GM12874 (cell line): ENCODE data around the gene PLA2G1B.

ENCODE experiments used
- CTCF ChIP-seq: IDR thresholded peaks from 2 replicates; pipeline ENCODE4 v1.5.1; 2011; ENCODE audit warnings: low read depth, mild to moderate bottlenecking, control low read depth, low read length, moderate library complexity; ENCODE audit not compliant: insufficient read depth

The PLA2G1B gene

GRCh38 chr12:120346031-120346430, 18.5 kb upstream of the PLA2G1B start:
- TF ChIP-seq CTCF = no peak

DNA sequence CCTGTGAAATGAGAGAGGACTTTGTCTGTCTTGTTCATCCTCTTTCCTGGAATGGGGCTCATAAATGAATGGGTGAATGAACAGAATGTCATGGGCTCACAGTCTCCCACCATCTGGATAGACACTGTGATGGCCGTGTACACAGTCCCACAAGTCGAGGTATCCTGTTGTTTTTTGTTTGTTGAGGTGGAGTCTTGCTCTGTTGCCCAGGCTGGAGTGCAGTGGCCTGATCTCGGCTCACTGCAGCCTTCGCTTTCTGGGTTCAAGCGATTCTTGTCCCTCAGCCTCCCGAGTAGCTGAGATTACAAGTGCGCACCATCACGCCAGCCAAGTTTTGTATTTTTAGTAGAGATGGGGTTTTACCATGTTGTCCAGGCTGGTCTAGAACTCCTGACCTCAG, 16.1 kb upstream of the PLA2G1B start:
- TF ChIP-seq CTCF = no peak

DNA sequence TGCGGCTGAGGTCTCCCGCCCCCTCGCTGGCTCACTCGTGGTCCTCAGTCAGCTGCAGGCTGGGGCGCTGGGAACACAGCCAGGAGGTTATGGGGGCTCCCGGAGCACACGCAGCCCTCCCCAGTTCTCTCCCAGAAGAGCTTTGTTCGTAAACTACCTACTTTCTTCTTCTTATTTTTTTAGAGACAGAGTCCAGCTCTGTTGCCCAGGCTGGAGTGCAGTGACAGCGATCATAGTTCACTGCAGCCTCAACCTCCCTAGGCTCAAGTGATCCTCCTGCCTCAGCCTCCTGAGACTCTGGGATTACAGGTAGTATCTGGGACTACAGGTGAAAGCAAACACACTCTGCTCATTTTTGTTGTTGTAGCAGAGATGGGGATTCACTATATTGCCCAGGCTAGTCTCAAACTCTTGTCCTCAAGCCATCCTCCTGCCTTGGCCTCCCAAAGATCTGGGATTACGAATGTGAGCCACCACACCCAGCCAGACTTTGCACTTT, 15.5 kb upstream of the PLA2G1B start:
- TF ChIP-seq CTCF = no peak

GRCh38 chr12:120342175-120343038, 14.8 kb upstream of the PLA2G1B start:
- TF ChIP-seq CTCF = no peak

DNA sequence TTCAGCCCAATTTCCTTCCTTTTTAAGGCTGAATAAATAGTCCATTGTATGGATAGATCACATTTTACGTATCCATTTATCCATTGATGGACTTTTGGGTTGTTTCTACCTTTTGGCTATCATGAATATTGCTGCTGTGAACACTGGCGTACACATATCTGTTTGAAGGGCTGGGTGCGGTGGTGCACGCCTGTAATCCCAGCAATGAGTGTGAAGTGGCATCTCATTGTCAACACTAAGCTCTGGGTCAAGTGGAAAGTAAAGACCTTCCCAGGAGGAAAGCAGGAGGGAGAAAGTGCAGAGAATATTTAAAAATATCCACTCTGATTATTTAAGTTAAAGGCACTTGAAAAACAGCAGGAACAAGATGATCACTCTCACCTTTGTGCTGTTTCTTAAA, 11.7 kb upstream of the PLA2G1B start:
- TF ChIP-seq CTCF = no peak

DNA sequence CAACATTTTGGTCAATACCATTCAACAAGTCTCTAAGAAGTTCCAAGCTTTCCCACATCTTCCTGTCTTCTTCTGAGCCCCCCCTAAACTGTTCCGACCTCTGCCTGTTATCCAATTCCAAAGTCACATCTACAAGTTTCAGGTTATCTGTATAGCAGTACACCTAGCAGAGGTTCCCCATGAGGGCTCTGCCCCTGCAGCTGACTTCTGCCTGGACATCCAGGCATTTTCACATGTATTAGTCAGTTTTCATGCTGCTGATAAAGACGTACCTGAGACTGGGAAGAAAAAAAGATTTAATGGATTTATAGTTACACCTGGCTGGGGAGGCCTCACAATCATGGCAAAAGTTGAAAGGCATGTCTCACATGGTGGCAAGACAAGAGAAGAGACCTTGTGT, 10.2 kb upstream of the PLA2G1B start:
- no peak for TF ChIP-seq CTCF

GRCh38 chr12:120335447-120335846, 7.9 kb upstream of the PLA2G1B start:
- TF ChIP-seq CTCF = peak; percentile 56
